HG03139 (cell line): ENCODE data around the gene ZFAND6.
"Not testable (repeated sequence)": the region's sequence is repeated elsewhere in the genome, so short reads cannot be mapped to it uniquely, and the experiment has no call there.

Source experiments
- ATAC-seq: cut with Tn5 transposase; IDR thresholded peaks from one replicate; pipeline ENCODE4 v1.9.1; 2021; ENCODE audit not compliant: unreplicated experiment

The ZFAND6 gene

GRCh38 chr15:80141916-80142598 is 82.6 kb downstream of the ZFAND6 start:
- no peak for ATAC-seq

- ATAC-seq = no peak
These were observed 83.2 kb downstream of the ZFAND6 start for GRCh38 chr15:80142646-80143045.

- ATAC-seq = no peak
These were observed 91.7 kb downstream of the ZFAND6 start for GRCh38 chr15:80151148-80151547.

GRCh38 chr15:80151576-80151975 is 92.1 kb downstream of the ZFAND6 start:
- no peak for ATAC-seq

GRCh38 chr15:80152180-80152895 is 92.9 kb downstream of the ZFAND6 start:
- ATAC-seq = peak; percentile 54

- ATAC-seq = peak; percentile 58
These were observed 93.7 kb downstream of the ZFAND6 start, which contains the start of gene FAH for GRCh38 chr15:80152896-80153876. Gene FAH (plus strand): TSS chr15:80152999. CDS start chr15:80153055, 56 bp downstream.

- no peak for ATAC-seq
These were observed 94.4 kb downstream of the ZFAND6 start for GRCh38 chr15:80153900-80154299.

GRCh38 chr15:80154336-80154735 is 94.9 kb downstream of the ZFAND6 start:
- no peak for ATAC-seq

- no peak for ATAC-seq
These were observed 95.5 kb downstream of the ZFAND6 start for GRCh38 chr15:80155001-80155377.

- not testable (repeated sequence) for ATAC-seq
These were observed 96.1 kb downstream of the ZFAND6 start for GRCh38 chr15:80155378-80156175.

- ATAC-seq = no peak
These were observed 96.8 kb downstream of the ZFAND6 start for GRCh38 chr15:80156176-80156720.

- no peak for ATAC-seq
These were observed 97.7 kb downstream of the ZFAND6 start for GRCh38 chr15:80157215-80157614.

- no peak for ATAC-seq
These were observed 99.8 kb downstream of the ZFAND6 start for GRCh38 chr15:80159301-80159700.

- ATAC-seq = no peak
These were observed 100.5 kb downstream of the ZFAND6 start for GRCh38 chr15:80159811-80160569.

- peak; percentile 67 for ATAC-seq
These were observed 101.2 kb downstream of the ZFAND6 start for GRCh38 chr15:80160570-80161156.

GRCh38 chr15:80161468-80162016 is 102.1 kb downstream of the ZFAND6 start:
- ATAC-seq = no peak

- ATAC-seq = no peak
These were observed 102.6 kb downstream of the ZFAND6 start for GRCh38 chr15:80162059-80162554.

GRCh38 chr15:80163217-80163616 is 103.7 kb downstream of the ZFAND6 start:
- ATAC-seq = no peak

- ATAC-seq = no peak
These were observed 104.4 kb downstream of the ZFAND6 start for GRCh38 chr15:80163897-80164296.
